Suprapubic skin (tissue), 4 donors: ENCODE data around the gene PRDM11. TPM values are rescaled to one million over a fixed set of nuclear protein-coding genes. Genes with fewer than 3 reads are reported as not detected.

Experiments used
- DNase-seq, 2 donors: peaks; one replicate each; pipeline ENCODE4 v3.0.0-alpha.2; 2019; ENCODE audit warnings: low spot score in 2 of 2
- H3K27ac ChIP-seq: fragments of 200-600 bp; sonication (generic); one replicate; pipeline ENCODE4 v1.5.1; 2019
- H3K27me3 ChIP-seq: fragments of 200-600 bp; sonication (generic); one replicate; pipeline ENCODE4 v1.5.1; 2019
- H3K36me3 ChIP-seq: fragments of 200-600 bp; sonication (generic); one replicate; pipeline ENCODE4 v1.5.1; 2019
- H3K4me1 ChIP-seq: fragments of 200-600 bp; sonication (generic); one replicate; pipeline ENCODE4 v1.5.1; 2019
- H3K4me3 ChIP-seq: fragments of 200-600 bp; sonication (generic); one replicate; pipeline ENCODE4 v1.5.1; 2019; ENCODE audit warnings: mild to moderate bottlenecking
- H3K9me3 ChIP-seq: fragments of 200-600 bp; sonication (generic); one replicate; pipeline ENCODE4 v1.5.1; 2019
- CTCF ChIP-seq, 2 donors: fragments of 200-600 bp in 1 of 2; fragments of 450-650 bp in 1 of 2; sonication (generic) in 1 of 2; IDR thresholded peaks; one replicate each; pipeline ENCODE4 v1.5.1; 2016 to 2019; ENCODE audit warnings: antibody characterized with exemption in 2 of 2, mild to moderate bottlenecking in 1 of 2, moderate library complexity in 1 of 2
- EP300 ChIP-seq: sonication (generic); formaldehyde crosslinking; IDR thresholded peaks from one replicate; pipeline ENCODE4 v1.6.1; 2017; ENCODE audit warnings: antibody characterized with exemption
- POLR2A ChIP-seq, 2 donors: fragments of 450-650 bp; IDR thresholded peaks; one replicate each; pipeline ENCODE4 v1.6.1; 2017; ENCODE audit warnings: antibody characterized with exemption in 2 of 2, mild to moderate bottlenecking in 2 of 2, moderate library complexity in 2 of 2
- POLR2AphosphoS5 ChIP-seq, 3 donors: sonication (generic); formaldehyde crosslinking; IDR thresholded peaks; one replicate each; pipeline ENCODE4 v1.6.1; 2017; ENCODE audit warnings: antibody characterized with exemption in 3 of 3
- WGBS: methylation state at CpG from one replicate; pipeline ENCODE4 v1.1.5; 2018; 5-methylcytosine and 5-hydroxymethylcytosine counted together
- total RNA-seq, 4 donors: library from RNA; depleted of rRNA; stranded (reverse); fragments of >200 nt; gene quantifications; one replicate each; pipeline ENCODE4 v1.1.0, GENCODE V29; 2016

Gene PRDM11
- total RNA-seq, 4 donors from 2014 or later = 9.1 to 11.9 (median 11.0) TPM

- H3K27ac ChIP-seq = no peak overlapping the region
Measured at GRCh38 chr11:45270946-45271716, 124.7 kb downstream of the PRDM11 start.

GRCh38 chr11:45272701-45273100 lies 126.3 kb downstream of the PRDM11 start:
- Histone ChIP-seq H3K9me3 (no peaks in the 10 kb centered on the region), H3K36me3 (no peaks in the 10 kb centered on the region), H3K4me1 (peaks cover 7% of the 10 kb centered on the region), H3K27me3 (peaks cover 36% of the 10 kb centered on the region), H3K4me3 (no peak overlapping the region), H3K27ac (no peak overlapping the region)
- no peak for DNase-seq
- TF ChIP-seq POLR2AphosphoS5 (IDR thresholded peaks at IDR 0.05) (no peak), CTCF (IDR thresholded peaks at IDR 0.05) (no peak), POLR2A (IDR thresholded peaks at IDR 0.05) (no peak), EP300 (no peak)
- 36% methylated on average over 2 of the region's 2 CpGs for WGBS

More at GRCh38 chr11:45270946-45271716, 124.7 kb downstream of the PRDM11 start:
- 72% methylated on average over 4 of the region's 4 CpGs for WGBS
- DNase-seq = no peak
- Histone ChIP-seq H3K36me3 (no peaks in the 10 kb centered on the region), H3K27me3 (peaks cover 39% of the 10 kb centered on the region), H3K9me3 (no peaks in the 10 kb centered on the region), H3K4me3 (no peak overlapping the region), H3K4me1 (peaks cover 7% of the 10 kb centered on the region)
- TF ChIP-seq POLR2A (IDR thresholded peaks at IDR 0.05) (no peak), EP300 (no peak), POLR2AphosphoS5 (IDR thresholded peaks at IDR 0.05) (no peak), CTCF (IDR thresholded peaks at IDR 0.05) (no peak)

- TF ChIP-seq POLR2AphosphoS5 (IDR thresholded peaks at IDR 0.05) (no peak), POLR2A (IDR thresholded peaks at IDR 0.05) (no peak), EP300 (no peak), CTCF (IDR thresholded peaks at IDR 0.05) (no peak)
- H3K27me3 ChIP-seq = peaks cover 29% of the 10 kb centered on the region
- WGBS = 69% methylated on average over 6 of the region's 6 CpGs
- DNase-seq = no peak
- H3K9me3 ChIP-seq = no peaks in the 10 kb centered on the region
- H3K4me3 ChIP-seq = no peak overlapping the region
- H3K36me3 ChIP-seq = no peaks in the 10 kb centered on the region
- no peak overlapping the region for H3K27ac ChIP-seq
- H3K4me1 ChIP-seq = peaks cover 7% of the 10 kb centered on the region
Measured at GRCh38 chr11:45273509-45273908, 127.1 kb downstream of the PRDM11 start.

GRCh38 chr11:45274206-45274605 lies 127.8 kb downstream of the PRDM11 start:
- no peak for DNase-seq
- Histone ChIP-seq H3K27ac (no peak overlapping the region), H3K27me3 (peaks cover 24% of the 10 kb centered on the region), H3K9me3 (no peaks in the 10 kb centered on the region), H3K36me3 (no peaks in the 10 kb centered on the region), H3K4me3 (no peak overlapping the region), H3K4me1 (peaks cover 7% of the 10 kb centered on the region)
- TF ChIP-seq POLR2A (IDR thresholded peaks at IDR 0.05) (no peak), CTCF (IDR thresholded peaks at IDR 0.05) (no peak), POLR2AphosphoS5 (IDR thresholded peaks at IDR 0.05) (no peak), EP300 (no peak)
- 68% methylated on average over 4 of the region's 4 CpGs for WGBS

GRCh38 chr11:45275828-45276227 lies 129.4 kb downstream of the PRDM11 start:
- WGBS = 23% methylated on average over 4 of the region's 4 CpGs
- TF ChIP-seq CTCF (IDR thresholded peaks at IDR 0.05) (no peak), POLR2A (IDR thresholded peaks at IDR 0.05) (no peak), EP300 (no peak), POLR2AphosphoS5 (IDR thresholded peaks at IDR 0.05) (no peak)

More at GRCh38 chr11:45275828-45276227, 129.4 kb downstream of the PRDM11 start:
- H3K27ac ChIP-seq = no peak overlapping the region
- H3K4me3 ChIP-seq = no peak overlapping the region
- no peaks in the 10 kb centered on the region for H3K36me3 ChIP-seq
- peaks cover 7% of the 10 kb centered on the region for H3K4me1 ChIP-seq
- no peak for DNase-seq
- peaks cover 24% of the 10 kb centered on the region for H3K27me3 ChIP-seq
- H3K9me3 ChIP-seq = no peaks in the 10 kb centered on the region
